GM12892 (cell line): ENCODE measurements around the gene DUSP15. TPM values are rescaled to one million over a fixed set of nuclear protein-coding genes. Genes with fewer than 3 reads are reported as not detected.
"Not testable (repeated sequence)": the region's sequence is repeated elsewhere in the genome, so short reads cannot be mapped to it uniquely, and the experiment has no call there.

Experiments used
- DNase-seq: peaks from one replicate; pipeline ENCODE4 v3.0.0; 2011; ENCODE audit not compliant: insufficient read length
- FAIRE-seq: peaks from 2 replicates; lab custom pipeline; 2011; peaks lifted over from hg19 to GRCh38; lab: Jason Lieb, UNC
- POLR2A ChIP-seq: IDR thresholded peaks from 2 replicates; pipeline ENCODE4 v1.6.1; 2011; ENCODE audit warnings: low read depth, low read length, control low read depth
- POLR2AphosphoS5 ChIP-seq: IDR thresholded peaks from 2 replicates; pipeline ENCODE4 v1.6.1; 2011; ENCODE audit warnings: low read depth, low read length, control low read depth
- TAF1 ChIP-seq: IDR thresholded peaks from 2 replicates; pipeline ENCODE4 v1.6.1; 2011; ENCODE audit warnings: low read depth, mild to moderate bottlenecking, control low read depth, low read length, borderline replicate concordance
- polyA plus RNA-seq: library from polyadenylated mRNA; unstranded; fragments of >200 nt; gene quantifications from one replicate; pipeline ENCODE4 v1.2.1, GENCODE V29; 2012; ENCODE audit warnings: missing spikeins, inconsistent platforms; ENCODE audit not compliant: missing spikeins

Gene DUSP15, protein sequence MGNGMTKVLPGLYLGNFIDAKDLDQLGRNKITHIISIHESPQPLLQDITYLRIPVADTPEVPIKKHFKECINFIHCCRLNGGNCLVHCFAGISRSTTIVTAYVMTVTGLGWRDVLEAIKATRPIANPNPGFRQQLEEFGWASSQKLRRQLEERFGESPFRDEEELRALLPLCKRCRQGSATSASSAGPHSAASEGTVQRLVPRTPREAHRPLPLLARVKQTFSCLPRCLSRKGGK
- polyA plus RNA-seq = 1.2 TPM

GRCh38 chr20:31869942-31870725 lies at the start of gene DUSP15, which contains the start of gene TTLL9:
DUSP15 (minus strand) TSS chr20:31870527; CDS start chr20:31870337, 190 bp downstream.
TTLL9 (plus strand) TSS chr20:31870634; CDS start chr20:31871127, 493 bp downstream.
- FAIRE-seq (no peak), DNase-seq (no peak)
- no peak for TF ChIP-seq TAF1
- no peak for TF ChIP-seq POLR2A
- TF ChIP-seq POLR2AphosphoS5 = no peak

DNA sequence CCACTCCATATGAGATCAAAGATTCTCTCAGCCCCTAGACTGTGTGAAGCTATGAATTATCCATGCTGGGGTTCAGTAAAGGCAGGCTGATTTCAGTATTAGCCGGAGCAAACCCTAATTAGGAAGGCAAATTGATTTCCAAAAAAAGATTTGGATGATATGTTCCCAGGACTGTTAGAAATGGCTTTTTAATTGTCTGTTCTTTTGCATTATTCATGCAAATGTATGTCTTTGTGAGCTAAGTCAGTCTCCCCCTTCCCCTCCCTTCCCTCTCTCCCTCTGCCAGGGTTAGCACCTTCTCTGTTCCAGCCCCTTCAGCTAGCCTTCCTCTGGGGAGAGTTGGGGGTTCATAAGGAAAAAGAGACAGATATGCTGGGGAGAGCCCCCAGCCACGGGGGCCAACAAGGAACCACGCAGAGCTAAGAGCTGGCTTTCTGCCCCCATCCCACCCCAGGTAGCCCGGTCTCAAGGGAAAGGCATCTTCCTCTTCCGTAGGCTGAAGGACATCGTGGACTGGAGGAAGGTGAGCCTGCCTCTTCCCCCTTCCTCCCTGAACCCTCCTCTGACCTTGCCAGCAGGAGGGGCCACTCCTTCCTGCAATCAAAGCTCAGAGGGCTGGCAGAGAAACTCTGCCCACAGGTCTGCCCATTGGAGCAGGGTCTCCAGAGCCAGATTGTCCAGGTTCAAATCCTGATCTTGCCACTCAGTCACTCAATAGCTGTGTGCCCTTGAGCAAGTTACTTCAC lies 49.3 kb upstream of the DUSP15 start:
- no peak for DNase-seq
- no peak for TF ChIP-seq POLR2A
- no peak for TF ChIP-seq POLR2AphosphoS5
- no peak for TF ChIP-seq TAF1
- FAIRE-seq = no peak

DNA sequence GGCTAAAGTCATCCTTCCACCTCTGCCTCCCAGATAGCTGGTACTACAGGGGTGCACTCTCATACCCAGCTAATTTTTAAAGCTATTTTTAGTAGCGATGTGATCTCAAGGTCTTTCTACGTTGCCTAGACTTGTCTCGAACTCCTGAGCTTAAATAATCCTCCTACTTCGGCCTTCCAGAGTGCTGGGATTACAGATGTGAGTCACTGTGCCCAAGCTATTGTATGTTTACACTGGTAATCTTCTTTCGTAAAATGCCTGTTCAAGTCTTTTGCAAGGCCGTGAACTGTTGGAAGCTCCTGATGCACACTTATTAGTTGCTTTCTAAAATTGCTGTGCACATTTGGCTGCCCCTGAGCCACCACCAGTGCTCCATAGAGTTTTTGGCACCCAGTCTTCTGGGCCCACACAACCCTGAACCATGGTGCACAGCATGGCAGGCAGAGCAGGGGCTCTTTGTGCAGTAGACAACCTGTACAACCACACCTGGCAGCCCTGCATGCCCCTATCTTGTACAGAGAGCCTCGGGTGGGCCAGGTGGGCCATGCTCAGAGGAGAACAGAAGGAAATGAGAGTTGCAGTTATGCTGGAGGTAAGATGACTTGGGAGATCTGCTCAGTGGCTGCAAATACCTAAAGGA lies 48.3 kb upstream of the DUSP15 start:
- TF ChIP-seq TAF1 (no peak), POLR2A (no peak), POLR2AphosphoS5 (no peak)

DNA sequence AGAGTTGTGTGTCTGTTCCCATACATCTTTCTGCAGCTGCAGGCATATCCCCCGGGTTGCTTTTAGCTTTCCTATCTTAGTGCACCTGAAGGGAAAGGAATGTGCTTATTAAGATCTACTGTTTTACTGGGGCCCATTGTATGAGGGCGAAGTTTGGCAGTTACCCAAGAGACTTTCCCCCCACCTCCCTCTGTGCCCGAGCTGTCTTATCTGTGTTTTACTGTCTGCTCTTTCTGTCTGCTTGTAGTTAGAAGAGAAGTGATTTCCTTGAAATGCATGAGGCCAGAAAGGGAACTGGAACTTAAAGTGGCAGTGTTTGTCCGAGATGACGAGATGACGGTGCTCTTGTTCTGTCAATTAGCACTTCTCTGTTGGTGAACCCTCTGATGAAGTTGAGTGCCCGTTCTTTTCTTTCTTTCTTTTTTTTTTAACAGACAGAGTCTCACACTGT lies 47.7 kb upstream of the DUSP15 start:
- FAIRE-seq, DNase-seq: not testable (repeated sequence)

More for the DNA sequence above, 48.3 kb upstream of the DUSP15 start:
- DNase-seq (no peak), FAIRE-seq (no peak)

DNA sequence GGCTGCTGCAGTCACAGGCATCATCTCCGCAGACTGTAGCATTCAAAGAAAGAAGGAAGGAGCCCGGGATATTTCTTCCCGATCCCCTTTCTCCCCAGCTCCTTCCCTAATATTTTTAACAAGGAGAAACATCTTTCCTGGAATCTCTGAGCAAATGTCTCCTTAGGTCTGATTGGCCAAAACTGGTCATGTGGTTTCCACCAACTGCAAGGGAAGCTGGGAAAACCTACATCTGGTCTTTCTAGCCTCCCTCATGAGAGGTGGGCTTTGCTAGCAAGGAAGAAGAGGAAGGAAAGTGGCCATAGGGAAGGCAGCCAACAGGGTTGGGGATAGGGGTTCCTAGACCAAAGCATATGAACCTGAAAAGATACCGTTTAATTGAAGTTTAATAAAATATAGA lies 46.4 kb upstream of the DUSP15 start:
- FAIRE-seq (no peak), DNase-seq (no peak)
- TF ChIP-seq POLR2AphosphoS5 (no peak), POLR2A (no peak)

DNA sequence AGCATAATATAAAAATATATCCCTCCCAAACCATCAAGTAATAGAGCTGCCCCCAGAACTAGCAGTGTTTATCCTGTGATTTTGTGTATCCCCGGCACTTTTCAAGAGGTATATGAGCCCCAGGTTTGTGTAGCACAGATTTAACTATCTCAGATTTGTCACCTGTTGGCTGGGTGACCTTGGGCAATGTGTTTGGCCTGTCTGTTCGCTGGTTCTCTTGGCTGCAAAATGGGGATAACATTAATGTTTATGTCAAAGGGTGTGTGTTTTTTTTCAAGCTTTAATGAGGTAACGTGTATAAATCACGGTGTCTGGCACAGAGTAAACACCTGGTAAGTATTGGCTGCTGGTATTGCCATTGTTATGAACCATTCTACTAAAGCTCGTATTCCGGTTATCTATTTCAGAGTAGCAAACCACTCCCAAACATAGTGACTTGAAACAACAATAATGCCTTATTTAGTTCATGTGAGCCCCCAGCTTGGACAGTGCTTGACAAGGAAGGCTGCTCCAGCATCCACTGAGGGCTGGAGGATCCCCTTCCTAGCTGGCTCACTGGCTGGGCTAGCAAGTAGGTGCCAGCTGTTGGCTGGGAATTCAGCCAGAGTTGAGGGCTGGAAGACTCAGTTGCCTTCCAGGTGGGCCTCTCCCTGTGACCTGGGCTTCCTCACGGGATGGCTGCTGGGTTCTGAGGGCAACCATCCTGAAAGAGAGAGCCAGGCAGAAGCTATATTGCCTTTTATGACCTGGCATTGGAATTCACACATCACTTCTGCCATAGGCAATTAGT lies 45.4 kb upstream of the DUSP15 start:
- TF ChIP-seq POLR2AphosphoS5 (no peak), POLR2A (no peak), TAF1 (no peak)
- DNase-seq (no peak), FAIRE-seq (no peak)

DNA sequence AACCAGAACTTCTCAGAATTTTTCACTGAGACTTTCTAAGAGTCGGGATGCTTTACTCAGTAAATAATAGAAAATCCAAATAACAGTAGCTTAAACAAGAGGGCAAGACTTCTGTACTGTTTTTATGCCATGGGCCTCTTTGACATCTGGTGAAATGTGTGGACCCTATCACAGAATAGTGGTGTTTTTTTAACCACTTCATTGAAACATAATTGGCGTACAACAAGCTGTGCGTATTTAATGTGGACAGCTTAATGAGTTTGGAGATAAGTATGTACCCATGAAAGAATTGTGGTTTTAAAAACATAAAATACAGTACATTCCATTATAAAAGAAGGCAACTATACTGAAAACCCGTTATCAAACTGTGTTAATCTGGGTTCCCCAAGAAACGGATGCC lies 43.8 kb upstream of the DUSP15 start:
- TF ChIP-seq POLR2AphosphoS5 (no peak), POLR2A (no peak), TAF1 (no peak)
- DNase-seq (no peak), FAIRE-seq (no peak)

- FAIRE-seq = no peak
- no peak for DNase-seq
- TF ChIP-seq POLR2A (no peak), POLR2AphosphoS5 (no peak), TAF1 (no peak)
Measured at GRCh38 chr20:31913431-31914157, 43.3 kb upstream of the DUSP15 start.

DNA sequence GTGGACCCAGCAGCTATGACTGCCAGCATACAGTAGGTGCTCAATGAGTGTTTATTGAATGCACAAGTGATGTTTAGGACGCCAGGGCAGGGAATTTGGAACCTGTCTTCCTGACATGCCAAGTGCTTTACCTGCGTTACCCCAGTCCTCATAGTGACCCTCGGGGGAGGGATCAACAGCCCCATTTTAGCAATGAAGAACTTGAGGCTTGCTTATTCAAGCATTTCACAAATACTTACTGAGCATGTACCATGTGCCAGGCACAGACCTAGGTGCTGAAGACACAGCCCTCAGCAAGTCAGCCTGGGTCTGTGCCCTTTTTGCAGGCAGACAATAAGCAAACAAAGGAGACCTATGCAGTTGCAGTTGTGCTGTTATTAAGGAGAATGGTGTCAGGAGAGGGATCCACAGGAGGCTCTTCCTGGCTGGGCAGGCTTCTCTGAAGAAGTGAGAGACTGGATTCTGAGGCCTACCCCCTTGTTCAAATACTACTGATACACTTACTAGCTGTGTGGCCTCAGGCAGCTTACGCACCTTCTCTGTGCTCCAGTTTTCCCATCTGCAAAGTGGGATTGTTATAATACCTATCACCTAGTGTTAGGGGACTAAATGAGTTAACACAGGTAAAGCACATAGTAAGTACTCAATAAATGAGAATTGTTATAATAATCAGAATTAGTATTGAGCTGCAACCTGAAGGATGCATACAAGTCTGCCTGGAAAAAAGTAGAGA lies 39.9 kb upstream of the DUSP15 start:
- DNase-seq = no peak
- no peak for FAIRE-seq
- TF ChIP-seq POLR2A (no peak), TAF1 (no peak), POLR2AphosphoS5 (no peak)
